Spleen (tissue), 11 donors: ENCODE data around the gene ABHD2. TPM values are rescaled to one million over a fixed set of nuclear protein-coding genes. Genes with fewer than 3 reads are reported as not detected.

Experiments used
- DNase-seq: peaks from one replicate; pipeline ENCODE4 v3.0.0-alpha.2; 2020
- H3K27ac ChIP-seq, 8 donors: fragments of 200-600 bp; sonication (generic) in 7 of 8; 1 replicate in 4 of 8; 2 replicates in 4 of 8; pipeline versions ENCODE4 v1.5.0 to v1.8.0; 2016 to 2021; ENCODE audit warnings: inconsistent platforms in 4 of 8, mild to moderate bottlenecking in 4 of 8, moderate library complexity in 1 of 8
- H3K27me3 ChIP-seq, 7 donors: fragments of 200-600 bp; sonication (generic) in 6 of 7; replicated peaks in 1 of 7; 1 replicate in 4 of 7; 2 replicates in 3 of 7; pipeline versions ENCODE4 v1.5.0 to v1.8.0; 2016 to 2021; ENCODE audit warnings: inconsistent platforms in 3 of 7, mild to moderate bottlenecking in 1 of 7
- H3K36me3 ChIP-seq, 6 donors: fragments of 200-600 bp; sonication (generic) in 5 of 6; 1 replicate in 4 of 6; 2 replicates in 2 of 6; pipeline versions ENCODE4 v1.5.0 to v1.8.0; 2016 to 2021; ENCODE audit warnings: inconsistent platforms in 2 of 6
- H3K4me1 ChIP-seq, 6 donors: fragments of 200-600 bp; sonication (generic) in 5 of 6; 1 replicate in 3 of 6; 2 replicates in 3 of 6; pipeline versions ENCODE4 v1.5.0 to v1.8.0; 2016 to 2021; ENCODE audit warnings: inconsistent platforms in 3 of 6
- H3K4me3 ChIP-seq, 8 donors: fragments of 200-600 bp; sonication (generic) in 7 of 8; 1 replicate in 4 of 8; 2 replicates in 4 of 8; pipeline versions ENCODE4 v1.5.0 to v1.8.0; 2016 to 2021; ENCODE audit warnings: inconsistent platforms in 4 of 8, mild to moderate bottlenecking in 4 of 8, moderate library complexity in 2 of 8
- H3K9me3 ChIP-seq, 8 donors: fragments of 200-600 bp; sonication (generic) in 7 of 8; 1 replicate in 4 of 8; 2 replicates in 4 of 8; pipeline versions ENCODE4 v1.5.0 to v1.8.0; 2016 to 2021; ENCODE audit warnings: inconsistent platforms in 4 of 8
- POLR2A ChIP-seq, 3 donors: fragments of 450-650 bp; IDR thresholded peaks; one replicate each; pipeline ENCODE4 v1.5.1; 2017; ENCODE audit warnings: antibody characterized with exemption in 3 of 3, mild to moderate bottlenecking in 1 of 3
- POLR2AphosphoS5 ChIP-seq, 3 donors: sonication (generic); formaldehyde crosslinking; IDR thresholded peaks; one replicate each; pipeline ENCODE4 v1.5.1; 2017; ENCODE audit warnings: antibody characterized with exemption in 3 of 3
- WGBS, 5 donors: extraction: QIAGEN DNeasy Blood & Tissue Kit in 3 of 5; methylation state at CpG; one replicate each; pipeline versions ENCODE4 v1.1.5 to v1.1.7; 2013 to 2018; 5-methylcytosine and 5-hydroxymethylcytosine counted together
- intact Hi-C: fragments of 100-400 bp; cut with DNase I; formaldehyde crosslinking; loops from one replicate; pipeline ENCODE4 v1.15.0; 2023; ENCODE audit warnings: low total_unique reads
- polyA plus RNA-seq, 3 donors: library from polyadenylated mRNA; stranded (reverse); fragments of 200-250 nt; gene quantifications; one replicate each; pipeline ENCODE4 v1.2.1, GENCODE V29; 2013
- total RNA-seq, 7 donors: library from RNA; depleted of rRNA in 3 of 7; stranded (reverse); fragments of >200 nt in 3 of 7; fragmentation: NEBNext Ultra II Directional in 4 of 7; extraction: Animal tissue kit (Norgen Biotek cat#: 25700) in 4 of 7; gene quantifications; one replicate each; pipeline versions ENCODE4 v1.1.0 to v1.2.1, GENCODE V29; 2016 to 2021
- TF ChIP-seq, protein P1 (sequence below), 11 experiments: fragments of 200-600 bp in 7 of 11; fragments of 450-650 bp in 4 of 11; sonication (generic) in 4 of 11; IDR thresholded peaks in 8 of 11; conservative IDR thresholded peaks in 3 of 11; 1 replicate in 7 of 11; 2 replicates in 4 of 11; pipeline versions ENCODE4 v1.4.0 to v1.8.0; 2016 to 2021; ENCODE audit warnings: antibody characterized with exemption in 11 of 11, inconsistent platforms in 4 of 11, mild to moderate bottlenecking in 1 of 11
- donor health status: healthy with polysubstance abuse.
- donor health status: DM: no; HTN: no; CAD: no; lungs with moderate emphysema.
- donor health status: DM: no; HTN: no; CAD: no.
- donor health status: Bipolar disorder and iron deficiency.
- donor health status: healthy.
- donor health status: DM: no; HTN: no; CAD: no.
- donor health status: DM: yes; HTN: yes; CAD: no.

ABHD2 gene
- total and polyA plus RNA-seq, 10 donors = 2.1 to 158 (median 106) TPM

DNA sequence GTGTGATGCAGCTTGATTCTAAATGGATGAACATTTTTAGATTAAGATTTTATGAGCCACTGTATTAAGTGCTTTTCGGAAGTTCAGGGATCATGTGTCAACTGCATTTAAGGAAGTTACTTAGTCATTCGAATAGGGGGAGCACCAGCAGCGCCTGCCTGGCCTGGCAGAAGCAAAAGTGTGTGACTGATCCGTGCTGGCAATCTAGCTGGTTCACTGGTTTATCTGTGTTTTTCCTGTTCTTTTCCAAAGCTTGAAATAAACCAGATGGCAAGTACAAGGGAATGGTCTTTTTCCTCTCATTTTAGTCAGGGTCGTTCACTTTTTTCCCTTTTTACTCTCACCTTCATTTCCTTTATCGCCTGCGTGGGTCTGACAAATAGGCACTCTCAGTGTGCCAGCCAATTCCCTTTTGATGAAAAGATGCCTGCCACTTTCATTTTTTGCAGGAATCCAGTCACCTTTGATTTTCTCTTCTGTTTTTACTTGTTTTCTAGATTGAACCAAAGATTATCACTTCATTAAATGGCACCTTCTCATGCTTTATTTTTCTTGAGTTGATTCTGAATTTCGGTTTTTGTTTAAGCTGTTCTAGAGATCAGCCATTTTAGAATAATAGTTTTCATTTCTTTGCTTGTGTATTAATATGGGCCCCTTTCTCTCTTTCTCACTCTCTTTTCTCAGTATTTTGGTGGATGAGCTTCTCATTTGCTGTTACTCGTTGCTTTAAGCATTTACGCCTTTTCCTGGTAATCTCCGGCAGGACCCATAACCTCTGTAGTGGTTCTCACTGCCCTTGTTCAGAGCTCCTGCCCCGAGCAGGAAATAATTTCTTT, 2.8 kb downstream of the ABHD2 start:
- peak; percentile 89 for DNase-seq
- 9 to 24% (median 14%) methylated on average over 12 of the region's 12 CpGs for WGBS, 5 donors
- intact Hi-C loops = no loop called here
- H3K4me1 ChIP-seq = peaks cover 32 to 84% (median 76%) of the 10 kb centered on the region in 6 donors
- no peaks in the 10 kb centered on the region for H3K9me3 ChIP-seq
- H3K36me3 ChIP-seq = peaks cover 0 to 22% (median 0%) of the 10 kb centered on the region in 6 donors
- no peaks in the 10 kb centered on the region for H3K27me3 ChIP-seq
- peak overlapping the region; percentile 83 to 95 (median 90) for H3K27ac ChIP-seq
- TF ChIP-seq, protein P1, sequence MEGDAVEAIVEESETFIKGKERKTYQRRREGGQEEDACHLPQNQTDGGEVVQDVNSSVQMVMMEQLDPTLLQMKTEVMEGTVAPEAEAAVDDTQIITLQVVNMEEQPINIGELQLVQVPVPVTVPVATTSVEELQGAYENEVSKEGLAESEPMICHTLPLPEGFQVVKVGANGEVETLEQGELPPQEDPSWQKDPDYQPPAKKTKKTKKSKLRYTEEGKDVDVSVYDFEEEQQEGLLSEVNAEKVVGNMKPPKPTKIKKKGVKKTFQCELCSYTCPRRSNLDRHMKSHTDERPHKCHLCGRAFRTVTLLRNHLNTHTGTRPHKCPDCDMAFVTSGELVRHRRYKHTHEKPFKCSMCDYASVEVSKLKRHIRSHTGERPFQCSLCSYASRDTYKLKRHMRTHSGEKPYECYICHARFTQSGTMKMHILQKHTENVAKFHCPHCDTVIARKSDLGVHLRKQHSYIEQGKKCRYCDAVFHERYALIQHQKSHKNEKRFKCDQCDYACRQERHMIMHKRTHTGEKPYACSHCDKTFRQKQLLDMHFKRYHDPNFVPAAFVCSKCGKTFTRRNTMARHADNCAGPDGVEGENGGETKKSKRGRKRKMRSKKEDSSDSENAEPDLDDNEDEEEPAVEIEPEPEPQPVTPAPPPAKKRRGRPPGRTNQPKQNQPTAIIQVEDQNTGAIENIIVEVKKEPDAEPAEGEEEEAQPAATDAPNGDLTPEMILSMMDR (IDR thresholded peaks at IDR 0.05 in 8 of 11, conservative IDR thresholded peaks at IDR 0.05 in 3 of 11) = peak in 1 of 11 experiments; percentile 10
- TF ChIP-seq POLR2AphosphoS5 (IDR thresholded peaks at IDR 0.05) = peak in 2 of 3 donors; percentile 60 to 90
- peak in 1 of 3 donors; percentile 77 for TF ChIP-seq POLR2A (IDR thresholded peaks at IDR 0.05)
- H3K4me3 ChIP-seq = peak overlapping the region in 7 of 8 donors; percentile 6 to 89 (median 28)

DNA sequence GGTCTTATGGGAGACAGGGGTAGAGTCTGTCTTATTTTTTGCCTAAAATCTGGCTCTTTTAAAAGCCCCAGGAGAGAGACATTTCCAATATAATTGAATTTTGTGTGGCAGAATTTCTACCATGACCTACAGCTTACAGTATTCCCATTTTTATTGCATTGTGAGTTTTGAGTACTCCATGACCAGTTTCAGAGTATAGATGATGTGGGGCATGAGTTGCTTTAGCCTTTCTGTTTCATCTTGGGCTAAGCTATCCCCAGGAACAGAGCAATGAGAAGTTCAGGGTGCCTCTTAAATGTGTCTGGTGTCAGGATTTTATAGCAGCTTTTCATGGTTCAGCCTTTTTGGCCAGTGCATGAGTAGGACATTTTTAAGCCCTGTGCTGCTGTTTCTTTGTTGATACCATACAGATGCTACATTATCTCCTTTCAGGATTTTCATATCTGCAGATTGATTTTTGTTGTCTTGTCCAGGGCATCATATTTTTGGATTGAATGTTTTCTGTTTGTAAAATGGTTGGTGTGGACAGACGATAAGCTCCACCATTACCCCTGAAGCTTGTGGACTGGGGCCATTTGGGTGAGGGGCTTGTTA, 3.5 kb downstream of the ABHD2 start:
- no peak for TF ChIP-seq POLR2AphosphoS5 (IDR thresholded peaks at IDR 0.05)
- TF ChIP-seq, protein P1 (IDR thresholded peaks at IDR 0.05 in 8 of 11, conservative IDR thresholded peaks at IDR 0.05 in 3 of 11) = no peak
- no peak for TF ChIP-seq POLR2A (IDR thresholded peaks at IDR 0.05)
- Histone ChIP-seq H3K4me3 (peak overlapping the region in 7 of 8 donors; percentile 6 to 89 (median 28)), H3K4me1 (peaks cover 32 to 90% (median 79%) of the 10 kb centered on the region in 6 donors), H3K27me3 (no peaks in the 10 kb centered on the region), H3K36me3 (peaks cover 0 to 23% (median 0%) of the 10 kb centered on the region in 6 donors), H3K9me3 (no peaks in the 10 kb centered on the region), H3K27ac (peak overlapping the region; percentile 83 to 95 (median 90))
- 78 to 100% (median 88%) methylated on average over 1 of the region's 1 CpG for WGBS, 5 donors
- intact Hi-C loops = no loop called here
- no peak for DNase-seq

DNA sequence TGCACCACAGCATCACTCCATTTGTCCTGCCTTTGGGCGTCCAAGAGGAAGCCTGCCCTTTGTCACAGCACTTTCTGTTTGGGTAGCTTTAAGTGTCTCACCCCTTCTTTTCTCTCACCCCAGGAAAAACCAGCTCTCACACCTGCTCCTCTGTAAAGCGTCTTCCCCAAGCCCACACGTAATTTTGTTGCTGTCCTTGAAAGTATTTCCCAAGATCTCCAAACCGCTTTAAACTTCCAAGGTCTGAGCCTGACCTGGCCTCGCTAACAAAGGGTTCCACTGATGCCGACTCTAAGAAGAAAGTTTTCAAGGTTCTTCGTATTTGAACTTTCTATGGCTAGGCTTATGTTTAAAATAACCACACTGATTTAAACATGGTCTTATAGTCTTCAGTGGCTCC, 5.3 kb downstream of the ABHD2 start:
- no peaks in the 10 kb centered on the region for H3K27me3 ChIP-seq
- H3K27ac ChIP-seq = peak overlapping the region; percentile 38 to 95 (median 90)
- intact Hi-C loops = no loop called here
- 52 to 75% (median 65%) methylated on average over 7 of the region's 7 CpGs for WGBS, 5 donors
- H3K4me1 ChIP-seq = peaks cover 32 to 97% (median 77%) of the 10 kb centered on the region in 6 donors
- no peak for TF ChIP-seq POLR2AphosphoS5 (IDR thresholded peaks at IDR 0.05)
- TF ChIP-seq, protein P1 (IDR thresholded peaks at IDR 0.05 in 8 of 11, conservative IDR thresholded peaks at IDR 0.05 in 3 of 11) = no peak
- no peak for TF ChIP-seq POLR2A (IDR thresholded peaks at IDR 0.05)
- H3K36me3 ChIP-seq = peaks cover 0 to 23% (median 0%) of the 10 kb centered on the region in 6 donors
- no peaks in the 10 kb centered on the region for H3K9me3 ChIP-seq
- H3K4me3 ChIP-seq = peak overlapping the region in 1 of 8 donors; percentile 52
- DNase-seq = no peak

DNA sequence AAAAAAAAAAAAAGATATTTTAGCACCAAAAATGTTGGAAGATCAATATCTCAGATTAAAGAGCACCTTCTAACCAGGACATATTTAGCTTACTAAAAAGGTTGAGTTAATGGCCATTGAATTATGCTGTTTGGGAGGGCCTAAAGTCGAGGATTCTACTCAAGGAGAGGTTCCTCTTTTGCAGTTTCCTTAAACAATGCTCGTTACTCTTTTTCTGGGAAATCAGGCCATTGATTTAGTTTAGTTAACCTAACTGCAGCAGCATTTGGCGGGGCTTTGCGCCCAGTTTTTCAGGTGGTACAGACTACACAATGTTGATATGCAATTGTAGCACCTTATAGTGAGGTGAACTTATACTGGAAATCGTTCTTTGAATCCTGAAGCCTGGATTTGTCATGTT, 6.8 kb downstream of the ABHD2 start:
- Histone ChIP-seq H3K4me1 (peaks cover 18 to 96% (median 62%) of the 10 kb centered on the region in 6 donors), H3K27ac (peak overlapping the region in 7 of 8 donors; percentile 84 to 95 (median 90)), H3K9me3 (no peaks in the 10 kb centered on the region), H3K4me3 (no peak overlapping the region), H3K27me3 (no peaks in the 10 kb centered on the region), H3K36me3 (peaks cover 0 to 35% (median 0%) of the 10 kb centered on the region in 6 donors)
- intact Hi-C loops = no loop called here
- 47 to 79% (median 71%) methylated on average over 5 of the region's 5 CpGs for WGBS, 5 donors
- TF ChIP-seq POLR2AphosphoS5 (IDR thresholded peaks at IDR 0.05) (no peak), POLR2A (IDR thresholded peaks at IDR 0.05) (no peak)
- TF ChIP-seq, protein P1 (IDR thresholded peaks at IDR 0.05 in 8 of 11, conservative IDR thresholded peaks at IDR 0.05 in 3 of 11) = no peak
- no peak for DNase-seq
